Sigmoid colon (tissue), 4 donors: ENCODE results near the gene TNNT3.

ENCODE experiments used
- POLR2A ChIP-seq, 2 donors: fragments of 450-650 bp; IDR thresholded peaks; one replicate each; pipeline ENCODE4 v1.6.1; 2016; ENCODE audit warnings: antibody characterized with exemption in 2 of 2, mild to moderate bottlenecking in 2 of 2, moderate library complexity in 2 of 2
- POLR2AphosphoS5 ChIP-seq, 4 donors: sonication (generic); formaldehyde crosslinking; IDR thresholded peaks; one replicate each; pipeline ENCODE4 v1.6.1; 2017; ENCODE audit warnings: antibody characterized with exemption in 4 of 4
- TF ChIP-seq, protein P1 (sequence below), 4 experiments: fragments of 450-650 bp in 3 of 4; fragments of 200-600 bp in 1 of 4; IDR thresholded peaks; one replicate each; pipeline ENCODE4 v1.5.1; 2016 to 2019; ENCODE audit warnings: antibody characterized with exemption in 4 of 4, mild to moderate bottlenecking in 3 of 4, moderate library complexity in 2 of 4

DNA sequence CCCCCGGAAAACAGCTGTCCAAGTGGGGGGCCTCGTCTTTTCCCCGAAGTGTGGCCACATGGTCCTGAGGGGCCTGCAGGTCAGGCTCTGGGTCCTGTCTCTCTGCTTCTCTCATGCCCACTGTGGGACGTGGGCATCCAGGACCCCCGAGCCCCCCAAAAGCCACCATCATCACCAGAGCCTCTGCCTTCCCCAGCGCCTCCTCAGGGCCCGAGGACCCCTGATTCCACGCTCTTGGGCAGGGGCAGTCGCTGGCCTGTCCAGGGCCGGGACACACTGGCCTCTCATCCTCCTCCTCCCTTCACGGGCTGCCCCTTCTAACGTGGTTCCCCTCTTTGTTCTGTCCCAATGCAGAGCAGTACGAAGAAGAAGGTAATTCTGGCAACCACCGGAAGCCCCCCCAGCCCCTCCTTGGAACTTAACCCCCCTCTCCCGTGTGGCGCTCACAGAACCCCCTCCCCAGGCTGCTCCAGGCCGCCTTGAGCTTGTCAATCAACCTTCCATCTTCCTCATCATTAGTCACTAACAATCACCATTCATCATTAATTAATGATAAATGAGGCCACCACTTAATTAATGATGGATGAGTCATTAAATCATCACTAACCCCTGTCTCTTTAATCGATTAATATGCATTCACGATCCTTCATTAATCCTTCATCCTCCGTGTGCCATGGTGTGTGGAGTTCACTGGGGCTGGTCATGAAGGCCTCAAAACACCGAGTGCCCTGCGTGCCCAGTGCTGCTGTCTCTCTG lies 3.9 kb downstream of the TNNT3 start:
- TF ChIP-seq POLR2AphosphoS5 (IDR thresholded peaks at IDR 0.05) (no peak), POLR2A (IDR thresholded peaks at IDR 0.05) (no peak)
- TF ChIP-seq, protein P1, sequence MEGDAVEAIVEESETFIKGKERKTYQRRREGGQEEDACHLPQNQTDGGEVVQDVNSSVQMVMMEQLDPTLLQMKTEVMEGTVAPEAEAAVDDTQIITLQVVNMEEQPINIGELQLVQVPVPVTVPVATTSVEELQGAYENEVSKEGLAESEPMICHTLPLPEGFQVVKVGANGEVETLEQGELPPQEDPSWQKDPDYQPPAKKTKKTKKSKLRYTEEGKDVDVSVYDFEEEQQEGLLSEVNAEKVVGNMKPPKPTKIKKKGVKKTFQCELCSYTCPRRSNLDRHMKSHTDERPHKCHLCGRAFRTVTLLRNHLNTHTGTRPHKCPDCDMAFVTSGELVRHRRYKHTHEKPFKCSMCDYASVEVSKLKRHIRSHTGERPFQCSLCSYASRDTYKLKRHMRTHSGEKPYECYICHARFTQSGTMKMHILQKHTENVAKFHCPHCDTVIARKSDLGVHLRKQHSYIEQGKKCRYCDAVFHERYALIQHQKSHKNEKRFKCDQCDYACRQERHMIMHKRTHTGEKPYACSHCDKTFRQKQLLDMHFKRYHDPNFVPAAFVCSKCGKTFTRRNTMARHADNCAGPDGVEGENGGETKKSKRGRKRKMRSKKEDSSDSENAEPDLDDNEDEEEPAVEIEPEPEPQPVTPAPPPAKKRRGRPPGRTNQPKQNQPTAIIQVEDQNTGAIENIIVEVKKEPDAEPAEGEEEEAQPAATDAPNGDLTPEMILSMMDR (IDR thresholded peaks at IDR 0.05): no peak
